Tibial nerve (tissue), 4 donors: Measurements from ENCODE around the gene C1orf50. TPM values are rescaled to one million over a fixed set of nuclear protein-coding genes. Genes with fewer than 3 reads are reported as not detected.
A peak's percentile ranks its signal among the peaks of the same experiment; 100 is the strongest.

Experiments used
- DNase-seq, 2 donors: peaks; one replicate each; pipeline ENCODE4 v3.0.0-alpha.2; 2019; ENCODE audit warnings: low spot score in 2 of 2
- H3K27ac ChIP-seq, 4 donors: fragments of 200-600 bp; sonication (generic) in 3 of 4; one replicate each; pipeline ENCODE4 v1.5.1; 2017 to 2019; ENCODE audit warnings: mild to moderate bottlenecking in 1 of 4
- H3K27me3 ChIP-seq, 2 donors: fragments of 200-600 bp; sonication (generic) in 1 of 2; one replicate each; pipeline versions ENCODE4 v1.5.1 to v1.6.0; 2017 to 2019
- H3K36me3 ChIP-seq, 3 donors: fragments of 200-600 bp; sonication (generic); one replicate each; pipeline ENCODE4 v1.5.1; 2018 to 2019
- H3K4me1 ChIP-seq, 4 donors: fragments of 200-600 bp; sonication (generic) in 3 of 4; one replicate each; pipeline ENCODE4 v1.5.1; 2017 to 2019
- H3K4me3 ChIP-seq, 4 donors: fragments of 200-600 bp; sonication (generic) in 3 of 4; one replicate each; pipeline ENCODE4 v1.5.1; 2017 to 2019; ENCODE audit warnings: mild to moderate bottlenecking in 1 of 4, moderate library complexity in 1 of 4
- H3K9me3 ChIP-seq, 4 donors: fragments of 200-600 bp; sonication (generic) in 3 of 4; one replicate each; pipeline ENCODE4 v1.5.1; 2017 to 2019
- EP300 ChIP-seq, 2 donors: sonication (generic); formaldehyde crosslinking; IDR thresholded peaks; one replicate each; pipeline ENCODE4 v1.6.1; 2017; ENCODE audit warnings: antibody characterized with exemption in 2 of 2, mild to moderate bottlenecking in 1 of 2
- POLR2A ChIP-seq, 2 donors: fragments of 450-650 bp; IDR thresholded peaks; one replicate each; pipeline ENCODE4 v1.6.1; 2017; ENCODE audit warnings: antibody characterized with exemption in 2 of 2, mild to moderate bottlenecking in 2 of 2, moderate library complexity in 2 of 2
- WGBS, 2 donors: methylation state at CpG; one replicate each; pipeline ENCODE4 v1.1.5; 2018; 5-methylcytosine and 5-hydroxymethylcytosine counted together
- total RNA-seq, 4 donors: library from RNA; depleted of rRNA; stranded (reverse); fragments of >200 nt; gene quantifications; one replicate each; pipeline ENCODE4 v1.1.0, GENCODE V29; 2016
- TF ChIP-seq, protein P1 (sequence below), 5 experiments: fragments of 200-600 bp in 3 of 5; fragments of 450-650 bp in 2 of 5; sonication (generic) in 3 of 5; IDR thresholded peaks; one replicate each; pipeline ENCODE4 v1.5.1; 2016 to 2019; ENCODE audit warnings: antibody characterized with exemption in 5 of 5, mild to moderate bottlenecking in 3 of 5, moderate library complexity in 2 of 5

Gene C1orf50
- total RNA-seq, 4 donors from 2014 or later, result 3.0 to 8.4 (median 3.5) TPM

DNA sequence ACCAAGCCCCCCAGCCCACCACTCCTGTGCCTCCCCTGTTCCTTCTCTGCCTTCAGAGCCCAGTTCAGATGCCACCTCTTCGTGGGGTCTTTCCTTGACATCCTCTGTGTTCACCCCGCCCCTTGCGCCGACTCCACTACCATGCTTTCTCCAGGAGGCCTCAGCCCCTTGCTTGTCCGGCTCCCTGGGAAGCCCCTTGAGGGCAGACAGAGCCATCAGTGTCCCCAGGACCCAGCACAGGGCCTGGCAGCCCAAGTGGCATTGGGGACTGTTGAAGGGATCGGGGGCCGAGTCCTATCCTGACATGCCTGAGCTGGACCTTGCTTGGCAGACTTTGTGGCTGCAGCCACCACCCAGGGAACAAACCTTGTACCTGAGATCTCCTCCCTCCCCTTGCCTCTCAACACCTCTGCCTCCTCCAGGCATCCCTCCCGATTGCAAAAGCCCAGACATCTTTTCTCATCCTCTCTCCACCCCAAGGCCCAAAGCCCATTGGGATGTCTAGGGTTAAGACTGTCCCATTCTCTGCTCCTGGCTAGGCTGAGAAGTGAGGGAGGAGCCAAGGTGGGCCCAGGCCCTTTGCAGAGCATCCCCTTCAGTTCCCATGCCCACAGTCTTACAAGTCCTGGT lies 30.4 kb upstream of the C1orf50 start:
- TF ChIP-seq, protein P1, sequence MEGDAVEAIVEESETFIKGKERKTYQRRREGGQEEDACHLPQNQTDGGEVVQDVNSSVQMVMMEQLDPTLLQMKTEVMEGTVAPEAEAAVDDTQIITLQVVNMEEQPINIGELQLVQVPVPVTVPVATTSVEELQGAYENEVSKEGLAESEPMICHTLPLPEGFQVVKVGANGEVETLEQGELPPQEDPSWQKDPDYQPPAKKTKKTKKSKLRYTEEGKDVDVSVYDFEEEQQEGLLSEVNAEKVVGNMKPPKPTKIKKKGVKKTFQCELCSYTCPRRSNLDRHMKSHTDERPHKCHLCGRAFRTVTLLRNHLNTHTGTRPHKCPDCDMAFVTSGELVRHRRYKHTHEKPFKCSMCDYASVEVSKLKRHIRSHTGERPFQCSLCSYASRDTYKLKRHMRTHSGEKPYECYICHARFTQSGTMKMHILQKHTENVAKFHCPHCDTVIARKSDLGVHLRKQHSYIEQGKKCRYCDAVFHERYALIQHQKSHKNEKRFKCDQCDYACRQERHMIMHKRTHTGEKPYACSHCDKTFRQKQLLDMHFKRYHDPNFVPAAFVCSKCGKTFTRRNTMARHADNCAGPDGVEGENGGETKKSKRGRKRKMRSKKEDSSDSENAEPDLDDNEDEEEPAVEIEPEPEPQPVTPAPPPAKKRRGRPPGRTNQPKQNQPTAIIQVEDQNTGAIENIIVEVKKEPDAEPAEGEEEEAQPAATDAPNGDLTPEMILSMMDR (IDR thresholded peaks at IDR 0.05), result no peak
- TF ChIP-seq POLR2A (IDR thresholded peaks at IDR 0.05), result no peak
- no peak for TF ChIP-seq EP300 (IDR thresholded peaks at IDR 0.05)
- no peak for DNase-seq
- Histone ChIP-seq H3K27ac (peak overlapping the region in 2 of 4 donors; percentile 74 to 85), H3K36me3 (peaks cover 0 to 27% (median 0%) of the 10 kb centered on the region in 3 donors), H3K4me3 (peak overlapping the region in 1 of 4 donors; percentile 51), H3K27me3 (no peaks in the 10 kb centered on the region), H3K9me3 (no peaks in the 10 kb centered on the region), H3K4me1 (peaks cover 0 to 48% (median 7%) of the 10 kb centered on the region in 4 donors)
- WGBS, 2 donors, result 80 to 88% methylated on average over 7 to 8 of the region's 8 CpGs

DNA sequence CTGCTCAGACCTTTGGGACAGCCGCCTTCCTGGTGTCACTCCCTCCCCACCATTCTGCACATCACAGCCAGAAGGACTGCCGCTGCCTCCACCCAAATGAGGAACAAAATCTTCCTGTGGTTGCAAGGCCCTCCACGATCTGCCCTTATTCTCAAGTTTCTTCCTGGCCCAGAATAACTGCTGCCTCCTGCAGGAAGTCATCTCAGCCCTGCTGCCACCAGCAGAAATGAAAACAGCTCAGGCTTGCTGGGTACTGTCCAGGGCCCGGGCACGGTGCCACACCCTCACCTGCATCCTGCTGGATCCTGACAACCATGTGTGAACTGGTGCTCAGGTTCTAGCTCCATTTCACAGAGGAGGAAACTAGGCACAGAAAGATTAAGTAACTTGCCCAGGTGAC lies 29.8 kb upstream of the C1orf50 start:
- TF ChIP-seq POLR2A (IDR thresholded peaks at IDR 0.05) (no peak), EP300 (IDR thresholded peaks at IDR 0.05) (no peak)
- TF ChIP-seq, protein P1 (IDR thresholded peaks at IDR 0.05), result no peak
- no peak for DNase-seq
- WGBS, 2 donors, result 35 to 61% methylated on average over 5 of the region's 5 CpGs
- peaks cover 0 to 53% (median 8%) of the 10 kb centered on the region in 4 donors for H3K4me1 ChIP-seq
- no peaks in the 10 kb centered on the region for H3K27me3 ChIP-seq
- H3K27ac ChIP-seq, result peak overlapping the region in 2 of 4 donors; percentile 74 to 85
- H3K9me3 ChIP-seq, result no peaks in the 10 kb centered on the region
- peak overlapping the region in 1 of 4 donors; percentile 51 for H3K4me3 ChIP-seq
- H3K36me3 ChIP-seq, result peaks cover 0 to 27% (median 0%) of the 10 kb centered on the region in 3 donors

DNA sequence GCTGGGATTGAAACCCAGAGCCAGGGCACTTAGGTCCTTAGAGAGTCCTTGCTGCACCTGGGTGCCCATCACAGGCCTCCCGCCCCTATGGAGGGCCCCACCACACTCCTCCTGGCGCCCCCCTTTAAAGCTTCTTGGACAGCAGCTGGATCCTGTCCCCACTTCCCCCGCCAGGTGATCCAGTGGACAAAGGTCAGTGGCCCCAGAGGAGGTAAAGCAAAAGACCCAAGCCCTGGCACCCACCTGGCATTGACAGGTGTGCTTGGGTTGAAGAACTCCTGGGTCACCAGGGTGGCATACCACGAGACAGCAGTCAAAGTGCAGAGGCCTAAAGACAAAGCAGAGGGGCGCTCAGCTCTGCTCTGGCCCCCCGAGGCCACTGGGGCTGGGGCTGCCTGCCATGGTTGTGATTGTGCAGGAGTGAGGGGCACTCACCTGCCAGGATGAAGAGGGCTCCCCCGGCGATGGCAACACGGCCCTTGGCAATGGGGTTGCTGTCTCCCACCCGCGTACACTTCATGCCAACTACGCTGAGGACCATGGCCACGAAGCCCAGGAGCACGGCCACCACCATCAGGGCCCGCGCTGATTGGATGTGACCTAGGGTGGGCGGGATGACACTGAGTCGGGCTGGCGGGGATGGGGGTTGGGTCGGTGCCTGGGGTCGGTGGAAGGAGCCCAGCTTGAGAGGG lies 28.9 kb upstream of the C1orf50 start:
- TF ChIP-seq POLR2A (IDR thresholded peaks at IDR 0.05) (no peak), EP300 (IDR thresholded peaks at IDR 0.05) (no peak)
- TF ChIP-seq, protein P1 (IDR thresholded peaks at IDR 0.05), result no peak
- DNase-seq, result no peak
- peak overlapping the region in 3 of 4 donors; percentile 30 to 51 (median 33) for H3K4me3 ChIP-seq
- H3K27ac ChIP-seq, result peak overlapping the region; percentile 40 to 85 (median 76)
- 60 to 73% methylated on average over 19 to 21 of the region's 21 CpGs for WGBS, 2 donors
- H3K9me3 ChIP-seq, result no peaks in the 10 kb centered on the region
- peaks cover 0 to 27% (median 0%) of the 10 kb centered on the region in 3 donors for H3K36me3 ChIP-seq
- H3K27me3 ChIP-seq, result no peaks in the 10 kb centered on the region
- H3K4me1 ChIP-seq, result peaks cover 0 to 62% (median 8%) of the 10 kb centered on the region in 4 donors

DNA sequence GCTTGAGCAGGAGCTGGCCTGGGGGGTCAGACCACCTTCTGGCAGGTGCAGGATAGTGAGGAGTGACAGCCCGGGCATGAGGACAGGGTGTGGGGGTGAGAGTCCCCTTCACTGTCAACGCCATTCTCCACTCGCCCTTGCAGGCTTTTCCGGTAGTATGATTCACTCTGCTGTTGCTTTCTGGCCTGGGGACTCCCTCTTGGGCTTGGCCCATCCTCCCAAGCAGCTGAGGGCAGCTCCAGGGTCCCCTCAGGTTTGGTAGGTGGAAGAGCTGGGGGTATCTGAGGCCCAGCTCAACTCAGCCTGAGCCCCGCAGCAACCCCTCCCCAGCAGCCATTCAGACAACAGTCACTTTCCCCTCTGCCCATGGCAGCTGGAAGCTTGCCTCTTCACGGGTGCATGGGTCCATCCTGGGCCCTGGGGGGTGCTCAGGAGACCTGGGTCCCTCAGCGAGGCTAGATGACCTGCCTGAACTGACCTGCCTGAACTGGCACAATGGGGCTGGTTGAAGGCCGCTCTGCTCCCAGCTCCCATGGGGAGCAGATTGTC lies 28.3 kb upstream of the C1orf50 start:
- Histone ChIP-seq H3K4me1 (peaks cover 0 to 62% (median 8%) of the 10 kb centered on the region in 4 donors), H3K27me3 (no peaks in the 10 kb centered on the region), H3K9me3 (no peaks in the 10 kb centered on the region), H3K27ac (peak overlapping the region; percentile 54 to 85 (median 76)), H3K36me3 (peaks cover 0 to 22% (median 0%) of the 10 kb centered on the region in 3 donors), H3K4me3 (peak overlapping the region; percentile 8 to 51 (median 32))
- TF ChIP-seq, protein P1 (IDR thresholded peaks at IDR 0.05), result no peak
- TF ChIP-seq POLR2A (IDR thresholded peaks at IDR 0.05), result no peak
- TF ChIP-seq EP300 (IDR thresholded peaks at IDR 0.05), result no peak
- WGBS, 2 donors, result 59 to 67% methylated on average over 7 of the region's 8 CpGs
- no peak for DNase-seq
